Subcutaneous adipose tissue (tissue), 4 donors: Measurements from ENCODE around the gene PTPRCAP. TPM values are rescaled to one million over a fixed set of nuclear protein-coding genes. Genes with fewer than 3 reads are reported as not detected.

ENCODE experiments used
- total RNA-seq, 4 donors: library from RNA; depleted of rRNA; stranded (reverse); fragments of >200 nt; gene quantifications; one replicate each; pipeline ENCODE4 v1.1.0, GENCODE V29; 2016
- TF ChIP-seq, protein P1 (sequence below): fragments of 450-650 bp; IDR thresholded peaks from one replicate; pipeline ENCODE4 v1.5.1; 2016; ENCODE audit warnings: low read depth, mild to moderate bottlenecking, control low read depth, antibody characterized with exemption, moderate library complexity

The PTPRCAP gene
- total RNA-seq, 4 donors from 2014 or later, result 1.7 to 6.7 (median 3.5) TPM

DNA sequence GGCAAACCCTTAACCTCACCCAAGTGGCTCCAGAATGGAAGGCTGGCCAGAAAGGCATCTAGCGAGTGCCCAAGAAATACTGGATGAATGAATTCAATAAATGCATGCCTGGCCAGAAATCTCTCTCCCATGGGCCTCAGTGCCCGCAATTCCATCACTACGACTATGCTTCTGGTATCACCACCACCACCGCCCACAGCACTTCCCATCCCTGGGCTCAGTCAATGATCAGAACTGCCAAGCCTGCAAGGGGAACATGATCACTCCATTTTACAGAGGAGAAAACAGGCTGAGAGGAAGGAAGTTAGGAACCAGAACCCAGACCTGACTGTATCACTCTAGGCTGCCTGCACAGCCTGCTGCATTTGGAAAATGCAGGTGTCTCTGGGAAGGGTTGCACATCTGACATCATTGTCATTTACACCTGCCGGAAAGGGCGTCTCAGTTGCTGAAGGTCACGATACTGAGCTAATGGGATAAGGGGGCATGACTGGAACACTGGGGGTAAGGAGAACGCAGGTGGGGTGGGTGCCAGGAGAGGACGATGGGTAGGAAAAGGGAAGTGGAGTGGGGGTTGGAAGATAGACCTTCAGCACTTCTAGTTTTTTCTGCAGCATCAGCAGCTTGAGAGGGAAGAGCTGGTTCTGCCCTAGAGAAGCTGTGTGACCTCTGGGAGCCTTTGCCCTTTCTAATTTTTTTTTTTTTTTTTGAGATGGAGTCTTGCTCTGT lies 11.8 kb upstream of the PTPRCAP start:
- TF ChIP-seq, protein P1, sequence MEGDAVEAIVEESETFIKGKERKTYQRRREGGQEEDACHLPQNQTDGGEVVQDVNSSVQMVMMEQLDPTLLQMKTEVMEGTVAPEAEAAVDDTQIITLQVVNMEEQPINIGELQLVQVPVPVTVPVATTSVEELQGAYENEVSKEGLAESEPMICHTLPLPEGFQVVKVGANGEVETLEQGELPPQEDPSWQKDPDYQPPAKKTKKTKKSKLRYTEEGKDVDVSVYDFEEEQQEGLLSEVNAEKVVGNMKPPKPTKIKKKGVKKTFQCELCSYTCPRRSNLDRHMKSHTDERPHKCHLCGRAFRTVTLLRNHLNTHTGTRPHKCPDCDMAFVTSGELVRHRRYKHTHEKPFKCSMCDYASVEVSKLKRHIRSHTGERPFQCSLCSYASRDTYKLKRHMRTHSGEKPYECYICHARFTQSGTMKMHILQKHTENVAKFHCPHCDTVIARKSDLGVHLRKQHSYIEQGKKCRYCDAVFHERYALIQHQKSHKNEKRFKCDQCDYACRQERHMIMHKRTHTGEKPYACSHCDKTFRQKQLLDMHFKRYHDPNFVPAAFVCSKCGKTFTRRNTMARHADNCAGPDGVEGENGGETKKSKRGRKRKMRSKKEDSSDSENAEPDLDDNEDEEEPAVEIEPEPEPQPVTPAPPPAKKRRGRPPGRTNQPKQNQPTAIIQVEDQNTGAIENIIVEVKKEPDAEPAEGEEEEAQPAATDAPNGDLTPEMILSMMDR, result no peak

DNA sequence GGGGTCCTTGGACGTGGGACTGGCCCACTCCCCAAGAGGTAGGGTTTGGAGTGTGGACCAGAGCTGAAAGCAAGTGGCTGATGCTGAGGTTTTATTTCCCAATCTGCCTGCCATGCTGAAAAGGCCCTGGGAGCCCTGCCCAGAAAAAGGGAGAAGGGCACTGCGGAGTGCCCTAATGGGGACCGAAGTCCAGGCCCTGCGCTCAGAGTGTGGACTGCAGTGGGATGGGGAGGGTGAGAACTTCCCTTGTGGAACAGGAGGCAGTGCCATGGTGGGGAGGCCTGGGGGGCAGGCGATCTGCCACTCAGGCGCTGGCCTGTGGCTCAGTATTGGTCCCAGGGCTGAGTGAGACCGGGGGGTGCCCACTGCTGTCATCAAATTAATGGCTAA lies 10.7 kb upstream of the PTPRCAP start:
- TF ChIP-seq, protein P1, result no peak

DNA sequence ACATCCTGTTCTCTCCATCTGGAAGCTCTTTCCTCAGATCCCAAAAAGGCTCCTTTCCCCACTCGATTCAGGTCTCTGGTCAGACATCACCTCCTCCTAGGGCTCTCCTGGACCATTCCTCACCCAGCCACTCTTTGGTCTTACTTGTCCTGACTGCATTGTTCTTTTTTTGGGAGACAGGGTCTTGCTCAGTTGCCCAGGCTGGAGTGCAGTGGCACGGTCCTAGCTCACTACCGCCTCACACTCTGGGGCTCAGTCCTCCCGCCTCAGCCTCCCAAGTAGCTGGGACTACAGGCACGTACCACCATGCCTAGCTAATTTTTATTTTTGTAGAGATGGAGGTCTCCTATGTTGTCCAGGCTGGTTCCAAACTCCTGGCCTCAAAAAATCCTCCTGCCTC lies 8.0 kb upstream of the PTPRCAP start:
- TF ChIP-seq, protein P1, result no peak

DNA sequence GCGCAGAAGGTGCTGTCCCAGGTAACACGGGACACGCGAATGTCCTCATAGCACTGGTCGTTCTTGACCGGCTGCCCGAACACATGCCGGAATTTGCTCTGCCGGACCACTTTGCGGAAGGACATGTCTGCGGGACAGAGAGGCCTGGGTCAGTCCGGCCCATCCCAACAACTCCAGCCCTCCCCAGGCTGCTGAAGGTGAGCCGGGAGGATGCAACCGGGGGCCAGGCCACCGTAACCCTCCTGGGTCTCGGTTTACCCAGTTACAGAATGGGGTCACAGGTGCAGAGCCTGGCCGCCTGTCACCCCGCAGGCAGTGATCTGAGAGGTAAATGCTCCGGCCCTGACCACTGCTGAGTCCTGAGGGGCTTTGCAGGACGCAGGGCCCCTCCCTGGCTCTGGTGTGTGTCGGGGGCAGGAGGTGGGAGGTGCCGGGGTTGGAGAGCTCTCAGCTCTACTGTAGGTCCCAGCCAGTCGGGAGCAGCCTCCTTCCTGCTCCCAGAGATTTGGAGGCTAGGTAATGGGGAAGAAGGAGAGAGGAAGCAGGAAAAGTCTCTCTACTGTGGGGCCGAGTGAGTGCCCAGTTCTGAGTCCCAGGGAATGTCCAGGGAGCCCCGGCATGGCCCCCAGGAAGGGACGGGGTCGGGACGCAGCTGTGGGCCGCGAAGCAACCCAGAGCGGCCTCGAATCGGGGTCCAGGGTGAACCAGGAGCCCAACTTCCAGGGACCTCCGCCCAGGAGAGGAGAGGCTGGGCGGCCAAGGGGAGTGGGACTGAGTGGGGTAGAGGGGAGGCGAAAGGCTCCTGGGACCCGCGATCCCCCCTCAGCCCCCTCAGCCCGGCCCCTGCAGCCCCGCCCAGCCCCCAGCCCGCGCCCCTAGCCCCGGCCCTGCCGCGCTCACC lies 5.3 kb upstream of the PTPRCAP start:
- TF ChIP-seq, protein P1, result no peak

DNA sequence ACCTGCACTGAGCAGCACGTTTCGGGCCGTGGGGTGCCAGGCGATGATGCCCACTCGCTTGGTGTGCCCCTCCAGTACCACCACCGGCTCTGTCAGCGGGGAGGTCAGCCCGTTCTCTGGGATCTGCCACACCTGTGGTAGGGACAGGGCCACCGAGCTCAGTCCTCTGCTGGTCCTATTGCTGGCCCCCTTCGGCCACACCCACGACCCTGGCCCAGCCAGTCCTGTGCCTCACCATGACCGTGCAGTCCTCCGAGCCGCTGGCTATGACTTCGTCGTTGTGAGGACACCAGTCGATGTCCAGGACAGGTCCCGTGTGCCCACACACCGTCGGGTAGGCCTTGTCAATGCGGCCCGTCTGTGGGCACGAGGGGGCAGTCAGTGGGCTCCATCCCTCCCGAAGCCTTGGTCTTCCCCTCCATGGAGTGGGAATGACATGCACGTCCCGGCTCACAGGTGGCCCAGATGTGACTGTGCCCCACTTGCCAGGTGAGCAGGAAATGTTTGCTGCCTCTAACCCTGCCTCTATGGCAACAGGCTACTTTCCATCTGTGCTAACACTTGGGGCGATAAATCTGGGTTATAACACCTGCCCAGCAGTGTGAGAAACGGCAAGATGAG lies 4.4 kb upstream of the PTPRCAP start:
- TF ChIP-seq, protein P1, result no peak

DNA sequence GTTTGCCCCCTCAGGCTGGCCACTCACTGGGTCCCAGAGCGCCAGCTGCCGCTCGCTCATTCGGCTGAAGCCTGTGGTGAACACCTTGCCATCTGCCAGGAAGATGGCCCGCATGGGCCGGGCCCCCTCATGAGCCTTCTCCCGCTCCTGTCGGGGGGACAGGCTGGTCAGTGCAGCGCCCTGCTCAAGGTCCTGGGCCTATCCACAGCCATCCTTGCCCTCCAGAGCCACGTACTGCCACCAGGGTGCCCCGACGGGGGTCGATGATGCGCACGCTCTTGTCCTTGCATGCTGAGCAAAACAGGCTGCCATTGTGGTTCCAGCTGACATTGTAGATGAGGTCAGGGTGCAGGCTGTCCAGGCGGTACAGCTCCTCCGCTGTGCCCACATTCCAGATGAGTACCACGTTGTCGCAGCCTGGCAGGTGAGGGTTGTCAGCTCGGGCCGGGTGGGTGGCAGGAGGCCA lies 3.6 kb upstream of the PTPRCAP start:
- TF ChIP-seq, protein P1, result no peak
